NCI-H1694 (cell line): ENCODE data around the gene ISG20.

Experiments
- DNase-seq: peaks from one replicate; lab custom pipeline; 2025; lab: John Stamatoyannopoulos, UW

The ISG20 gene

DNA sequence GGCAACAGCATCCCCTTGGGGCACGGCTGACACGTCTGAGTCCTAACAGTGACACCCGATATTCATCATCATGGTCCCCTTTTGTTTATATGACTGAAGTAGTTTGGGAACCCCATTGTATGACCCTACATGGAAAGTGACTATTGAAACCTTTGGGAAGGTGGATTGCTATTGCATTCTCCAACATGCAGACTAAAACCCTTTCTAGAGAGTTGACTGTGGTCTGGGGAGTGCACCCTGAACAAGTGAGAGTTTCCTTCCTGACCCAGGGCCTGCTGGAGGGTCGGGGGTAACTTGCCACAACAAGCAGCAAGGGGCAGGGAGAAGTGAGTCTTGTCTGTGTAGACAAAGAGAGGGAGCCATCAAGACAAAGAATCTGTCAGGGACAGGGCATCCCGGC lies 54.4 kb downstream of the ISG20 start:
- DNase-seq: no peak

DNA sequence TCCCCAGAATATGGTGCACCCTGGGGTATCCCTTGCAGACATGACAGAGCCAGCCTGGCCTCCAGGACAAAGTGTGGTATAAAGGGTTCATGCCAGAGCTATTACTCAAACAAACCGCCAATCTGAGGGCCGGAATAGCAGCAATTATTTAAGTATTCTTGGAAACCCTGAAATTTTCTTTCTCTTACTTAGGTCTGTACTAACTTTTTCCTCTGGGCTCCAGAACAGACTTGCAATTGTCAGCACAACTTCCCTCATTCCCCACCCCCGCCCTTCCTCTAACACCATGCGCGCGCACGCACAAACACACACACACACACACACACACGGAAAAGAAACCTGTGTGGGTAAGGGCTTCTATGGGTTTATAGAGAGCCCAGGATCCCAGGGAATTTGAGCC lies 56.3 kb downstream of the ISG20 start:
- no peak for DNase-seq

DNA sequence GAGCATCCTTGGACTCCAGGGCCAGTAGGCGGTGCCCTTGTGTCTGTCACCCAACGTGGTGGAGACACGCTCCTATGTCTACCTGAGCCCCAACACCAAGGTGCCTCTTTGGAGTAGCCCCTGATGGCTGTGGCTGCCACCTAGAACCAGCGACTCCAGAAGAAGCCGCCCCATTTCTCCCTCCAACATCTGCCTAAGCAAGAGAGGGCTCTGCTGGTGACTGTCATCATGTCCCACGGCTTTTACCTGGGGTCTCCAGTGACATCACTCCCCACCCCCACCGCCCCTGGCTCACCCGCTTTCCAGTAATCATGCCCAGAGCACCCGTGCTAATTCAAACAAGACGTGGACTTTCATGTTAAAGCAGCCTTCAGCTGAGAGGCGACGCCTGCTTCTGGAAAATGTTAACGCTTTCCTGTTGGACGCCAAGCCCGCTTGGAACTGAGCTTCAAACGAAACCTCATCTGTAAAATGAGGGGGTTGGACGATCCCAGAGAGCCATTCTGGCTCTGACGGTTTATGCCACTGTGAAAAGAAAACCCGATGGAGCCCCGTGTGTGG lies 57.0 kb downstream of the ISG20 start:
- DNase-seq: no peak

DNA sequence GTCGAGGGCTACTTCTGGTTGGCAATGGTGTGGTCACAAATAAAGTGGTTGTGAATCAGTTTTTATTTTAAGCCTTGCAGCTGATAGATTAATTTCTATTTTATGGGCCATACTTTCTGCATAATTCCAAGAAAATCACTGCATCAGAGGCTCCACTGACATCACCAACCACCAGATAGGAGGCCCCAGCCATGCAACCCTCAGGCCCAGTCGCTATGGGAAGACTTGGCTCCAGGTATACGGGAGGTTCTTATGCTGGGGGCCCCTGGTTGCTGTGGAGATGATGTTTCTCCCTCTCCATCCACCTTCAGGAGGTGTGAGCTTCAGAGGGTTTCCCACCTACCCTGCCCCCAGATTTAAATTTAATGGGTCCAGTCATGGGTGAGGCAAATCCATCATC lies 57.4 kb downstream of the ISG20 start:
- DNase-seq: no peak

DNA sequence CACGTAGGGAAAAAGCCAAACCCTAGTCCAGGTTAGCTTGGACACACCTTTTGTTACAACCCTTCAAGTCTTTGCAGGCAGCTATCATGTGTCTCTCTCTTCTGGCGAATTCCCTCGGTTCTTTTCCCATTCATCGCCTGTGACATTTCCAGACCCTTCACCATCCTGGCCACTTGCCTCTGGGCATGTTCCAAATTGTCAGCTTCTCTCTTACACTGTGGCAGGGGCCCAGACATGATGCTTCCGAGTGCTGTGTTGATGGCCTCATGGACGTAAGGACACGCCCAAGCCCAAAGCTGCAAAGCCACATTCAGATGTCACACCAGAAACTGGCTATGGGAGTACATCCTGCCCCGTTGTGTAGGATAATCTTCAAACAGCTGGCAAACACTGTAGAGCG lies 58.5 kb downstream of the ISG20 start:
- DNase-seq: no peak

DNA sequence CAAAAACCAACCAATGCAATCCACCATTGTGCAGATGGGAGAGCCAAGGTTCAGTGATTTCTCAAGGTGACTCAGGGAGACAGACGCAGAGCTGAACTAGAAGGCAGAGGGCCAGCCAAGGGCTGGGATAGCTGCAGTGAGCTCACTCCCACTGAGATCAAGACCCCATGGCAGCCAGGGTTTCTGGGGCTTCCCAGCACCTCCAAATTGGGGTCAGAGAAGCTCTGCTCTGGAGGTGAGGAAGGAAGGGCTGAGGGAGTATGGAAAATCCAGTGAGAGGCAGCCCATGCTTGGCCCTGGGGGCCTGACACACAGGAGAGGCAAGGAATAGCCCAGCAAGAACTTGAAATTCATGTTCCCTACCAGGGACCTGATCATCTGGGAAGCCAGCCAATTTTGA lies 61.0 kb downstream of the ISG20 start:
- DNase-seq: peak; percentile 11

DNA sequence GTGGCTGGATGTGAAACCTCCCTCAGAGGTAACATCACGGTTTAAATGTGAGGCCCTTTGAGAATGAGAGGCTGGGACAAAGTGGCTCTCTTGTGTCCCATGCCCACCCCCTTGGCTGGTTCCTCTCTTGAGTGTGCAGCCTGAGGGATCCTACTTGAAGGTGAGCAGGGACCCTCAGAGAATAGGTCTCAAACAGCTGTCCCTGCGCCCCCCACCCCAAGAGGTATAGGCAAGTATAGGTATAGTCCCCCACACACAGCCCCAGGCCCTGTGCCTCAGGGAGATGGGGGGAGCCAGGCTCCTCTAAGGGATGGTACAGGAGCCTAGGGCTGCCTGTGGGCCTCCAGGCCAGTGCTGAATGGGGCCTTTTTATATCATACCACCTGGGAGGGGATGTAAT lies 61.9 kb downstream of the ISG20 start:
- no peak for DNase-seq

DNA sequence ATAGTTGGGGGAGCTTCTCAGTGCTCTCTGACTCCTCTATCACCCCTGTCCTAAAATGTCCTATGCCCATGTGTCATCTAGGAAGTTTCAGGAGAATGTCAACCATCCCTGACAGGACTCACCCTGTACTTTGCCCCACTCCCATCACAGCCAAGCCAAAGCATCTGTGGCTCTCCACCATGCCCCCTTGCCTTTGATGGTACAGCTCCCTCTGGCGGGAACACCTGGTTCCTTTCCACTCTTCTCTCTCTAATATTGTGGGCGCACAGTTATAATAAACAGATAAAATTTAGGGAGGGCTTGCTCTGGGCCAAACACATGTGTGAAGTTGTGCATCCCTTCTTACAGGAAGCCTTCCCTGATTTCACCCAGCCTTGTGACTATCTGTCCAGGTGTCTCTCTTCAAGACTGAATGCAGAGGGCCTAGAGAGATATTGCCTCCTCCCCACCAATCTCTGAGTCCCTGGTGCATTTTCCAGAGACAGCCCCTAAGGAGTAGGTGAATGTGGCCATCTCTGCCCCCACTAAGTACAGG lies 62.8 kb downstream of the ISG20 start:
- DNase-seq: peak; percentile 5

DNA sequence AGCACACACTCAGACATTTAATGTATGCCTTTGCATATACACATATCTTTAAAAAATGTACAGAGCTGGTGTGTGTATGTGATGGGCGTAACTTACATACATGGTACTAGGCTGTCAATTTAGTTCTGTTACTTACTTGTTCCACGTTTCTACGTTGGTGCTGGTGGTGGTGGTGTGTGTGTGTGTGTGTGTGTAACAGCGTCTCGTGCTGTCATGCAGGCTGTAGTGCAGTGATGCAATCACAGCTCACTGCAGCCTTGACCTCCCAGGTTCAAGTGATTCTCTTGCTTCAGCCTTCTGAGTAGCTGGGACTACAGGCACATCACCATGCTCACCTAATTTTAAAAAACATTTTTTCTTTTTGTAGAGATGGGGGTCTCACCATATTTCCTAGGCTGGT lies 64.2 kb downstream of the ISG20 start:
- no peak for DNase-seq

DNA sequence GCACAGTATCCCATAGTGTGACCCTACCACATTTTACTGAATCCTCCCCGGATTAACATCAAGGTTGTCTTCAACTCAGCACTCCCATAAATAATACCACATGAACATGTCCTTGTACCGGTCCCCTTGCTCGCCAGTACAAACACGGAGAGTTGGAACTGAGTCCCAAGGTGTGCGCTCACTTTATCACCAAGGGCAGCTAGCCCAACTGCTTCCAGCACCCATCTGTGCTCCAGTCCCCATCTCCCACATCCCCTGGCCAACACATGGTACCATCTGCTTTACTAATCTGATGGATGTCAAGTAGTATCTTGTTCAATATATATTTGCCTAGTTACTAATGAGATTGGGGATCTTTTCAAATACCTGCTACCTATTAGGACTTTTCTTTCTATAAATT lies 64.7 kb downstream of the ISG20 start:
- DNase-seq: peak; percentile 30

DNA sequence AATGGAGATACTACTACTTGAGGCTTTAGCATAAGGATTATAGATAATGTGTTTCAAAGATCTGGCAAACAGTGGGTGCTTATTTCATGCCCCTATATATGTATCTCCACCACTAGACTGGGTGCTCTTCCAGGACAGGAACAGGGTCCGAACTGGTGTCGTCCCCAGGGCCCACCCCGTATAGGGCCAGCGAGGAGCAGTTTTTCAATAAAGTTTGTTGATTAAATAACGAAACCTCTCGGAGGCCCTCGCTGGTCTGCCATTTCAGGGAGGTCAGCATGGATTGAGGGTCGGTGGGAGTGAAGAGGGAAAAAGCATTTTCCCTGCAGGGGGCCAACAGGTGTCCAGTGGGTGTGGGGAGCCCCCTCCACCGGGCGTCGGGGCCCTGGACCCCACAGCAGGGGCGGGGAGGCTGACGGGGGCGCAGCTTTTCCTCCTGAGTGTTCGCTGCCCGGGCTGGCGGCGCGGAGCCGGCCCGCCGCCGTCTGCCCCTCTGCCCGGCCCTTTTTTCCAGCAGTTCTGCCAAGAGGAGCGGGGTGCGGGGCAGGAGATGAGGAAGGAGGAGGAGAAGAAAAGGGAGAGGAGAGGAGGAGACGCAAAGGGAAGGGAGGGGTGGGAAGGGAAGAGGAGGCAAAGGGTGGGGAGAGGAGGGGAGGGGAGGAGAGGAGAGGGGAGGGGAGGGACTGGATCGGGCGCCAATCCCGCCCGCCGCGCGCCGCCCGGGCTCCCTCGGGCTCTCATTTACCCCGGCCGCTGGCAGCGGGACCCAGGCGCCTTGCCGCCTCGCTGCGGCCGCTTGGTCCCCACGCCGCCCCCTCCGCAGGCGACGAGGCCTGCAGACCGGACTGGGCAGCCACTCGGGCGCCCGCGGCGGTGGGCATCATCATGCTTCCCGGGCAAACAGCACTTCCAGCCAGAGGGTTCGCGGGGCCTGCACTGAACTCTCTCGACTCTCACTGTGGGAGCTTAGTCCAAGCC lies 66.3 kb downstream of the ISG20 start:
- DNase-seq: no peak

DNA sequence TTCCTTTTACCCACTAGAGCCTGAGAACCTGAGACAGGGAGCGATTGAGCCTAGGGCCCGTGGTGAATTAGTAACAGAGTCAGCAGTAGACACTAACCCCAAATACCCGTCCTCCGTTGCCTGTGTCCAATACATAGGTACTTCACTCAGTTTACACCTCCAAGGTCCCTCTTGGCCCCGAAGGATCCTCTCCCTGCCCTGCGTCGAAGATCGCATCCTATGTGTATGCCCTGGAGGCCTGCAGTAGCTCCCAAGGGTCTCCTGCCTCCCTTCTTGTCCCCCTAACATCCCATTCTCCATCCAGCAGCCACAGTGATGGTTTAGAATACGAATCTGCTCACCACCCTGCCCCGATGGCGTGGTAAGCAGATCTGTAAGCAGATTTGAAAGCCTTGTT lies 67.0 kb downstream of the ISG20 start:
- no peak for DNase-seq
